IPS-18a (cell line): ENCODE data around the gene KLHL40.

Experiments
- H3K27ac ChIP-seq: one replicate; pipeline ENCODE4 v1.5.1; 2013; ENCODE audit warnings: low read length
- H3K27me3 ChIP-seq: one replicate; pipeline ENCODE4 v1.6.1; 2013; ENCODE audit warnings: mild to moderate bottlenecking, low read length; ENCODE audit not compliant: control insufficient read depth, insufficient read depth
- H3K36me3 ChIP-seq: one replicate; pipeline ENCODE4 v1.6.1; 2013; ENCODE audit warnings: low read depth, low read length; ENCODE audit not compliant: control insufficient read depth
- H3K4me1 ChIP-seq: one replicate; pipeline ENCODE4 v1.6.1; 2013; ENCODE audit warnings: low read depth, low read length; ENCODE audit not compliant: control insufficient read depth
- H3K4me3 ChIP-seq: one replicate; pipeline ENCODE4 v1.5.1; 2013; ENCODE audit warnings: low read length
- H3K9ac ChIP-seq: one replicate; pipeline ENCODE4 v1.6.1; 2013; ENCODE audit warnings: mild to moderate bottlenecking, low read length, moderate library complexity
- H3K9me3 ChIP-seq: one replicate; pipeline ENCODE4 v1.6.1; 2013; ENCODE audit warnings: low read depth, low read length; ENCODE audit not compliant: control insufficient read depth

The KLHL40 gene

GRCh38 chr3:42697289-42698051 is 12.1 kb downstream of the KLHL40 start:
- Histone ChIP-seq H3K27ac (no peak overlapping the region), H3K4me3 (no peak overlapping the region), H3K27me3 (no peaks in the 10 kb centered on the region), H3K4me1 (no peaks in the 10 kb centered on the region), H3K9me3 (no peaks in the 10 kb centered on the region), H3K36me3 (no peaks in the 10 kb centered on the region), H3K9ac (no peak overlapping the region)

GRCh38 chr3:42698216-42698910 is 13.0 kb downstream of the KLHL40 start:
- Histone ChIP-seq H3K4me1 (no peaks in the 10 kb centered on the region), H3K27me3 (no peaks in the 10 kb centered on the region), H3K27ac (no peak overlapping the region), H3K9ac (no peak overlapping the region), H3K9me3 (no peaks in the 10 kb centered on the region), H3K4me3 (no peak overlapping the region), H3K36me3 (no peaks in the 10 kb centered on the region)

GRCh38 chr3:42698911-42699230 is 13.5 kb downstream of the KLHL40 start:
- Histone ChIP-seq H3K4me3 (no peak overlapping the region), H3K27me3 (no peaks in the 10 kb centered on the region), H3K4me1 (no peaks in the 10 kb centered on the region), H3K36me3 (no peaks in the 10 kb centered on the region), H3K9me3 (no peaks in the 10 kb centered on the region), H3K9ac (no peak overlapping the region), H3K27ac (no peak overlapping the region)

- no peaks in the 10 kb centered on the region for H3K36me3 ChIP-seq
- H3K27ac ChIP-seq: no peak overlapping the region
- H3K4me1 ChIP-seq: no peaks in the 10 kb centered on the region
- no peak overlapping the region for H3K9ac ChIP-seq
- H3K4me3 ChIP-seq: no peak overlapping the region
- H3K9me3 ChIP-seq: no peaks in the 10 kb centered on the region
- no peaks in the 10 kb centered on the region for H3K27me3 ChIP-seq
Measured at GRCh38 chr3:42699511-42699971, 14.2 kb downstream of the KLHL40 start.

- Histone ChIP-seq H3K27me3 (no peaks in the 10 kb centered on the region), H3K9me3 (no peaks in the 10 kb centered on the region), H3K4me3 (no peak overlapping the region), H3K9ac (no peak overlapping the region), H3K27ac (no peak overlapping the region), H3K36me3 (no peaks in the 10 kb centered on the region), H3K4me1 (no peaks in the 10 kb centered on the region)
Measured at GRCh38 chr3:42700366-42701288, 15.3 kb downstream of the KLHL40 start.

- Histone ChIP-seq H3K9ac (no peak overlapping the region), H3K4me1 (no peaks in the 10 kb centered on the region), H3K27ac (no peak overlapping the region), H3K36me3 (no peaks in the 10 kb centered on the region), H3K4me3 (no peak overlapping the region), H3K27me3 (no peaks in the 10 kb centered on the region), H3K9me3 (no peaks in the 10 kb centered on the region)
Measured at GRCh38 chr3:42701371-42702065, 16.2 kb downstream of the KLHL40 start.

GRCh38 chr3:42702066-42702951 is 17.0 kb downstream of the KLHL40 start, which contains the start of gene HHATL:
Gene HHATL, minus strand, starts transcription at chr3:42702798. Its CDS starts 1,972 bp downstream, at chr3:42700826.
- Histone ChIP-seq H3K27ac (no peak within 1 kb of the TSS), H3K4me3 (no peak within 1 kb of the TSS), H3K9me3 (no peaks in the 10 kb centered on the region), H3K9ac (no peak within 1 kb of the TSS), H3K4me1 (no peaks in the 10 kb centered on the region), H3K27me3 (no peaks in the 10 kb centered on the region), H3K36me3 (no peaks in the 10 kb centered on the region)

- no peaks in the 10 kb centered on the region for H3K36me3 ChIP-seq
- no peaks in the 10 kb centered on the region for H3K4me1 ChIP-seq
- no peaks in the 10 kb centered on the region for H3K27me3 ChIP-seq
- H3K9me3 ChIP-seq: no peaks in the 10 kb centered on the region
- H3K4me3 ChIP-seq: no peak overlapping the region
- no peak overlapping the region for H3K27ac ChIP-seq
- no peak overlapping the region for H3K9ac ChIP-seq
Measured at GRCh38 chr3:42702982-42703694, 17.8 kb downstream of the KLHL40 start.

- H3K9me3 ChIP-seq: no peaks in the 10 kb centered on the region
- no peak overlapping the region for H3K9ac ChIP-seq
- H3K4me1 ChIP-seq: no peaks in the 10 kb centered on the region
- no peaks in the 10 kb centered on the region for H3K36me3 ChIP-seq
- no peak overlapping the region for H3K4me3 ChIP-seq
- no peak overlapping the region for H3K27ac ChIP-seq
- H3K27me3 ChIP-seq: no peaks in the 10 kb centered on the region
Measured at GRCh38 chr3:42703695-42704025, 18.3 kb downstream of the KLHL40 start.

GRCh38 chr3:42704136-42704841 is 19.0 kb downstream of the KLHL40 start:
- no peaks in the 10 kb centered on the region for H3K4me1 ChIP-seq

More at GRCh38 chr3:42704136-42704841, 19.0 kb downstream of the KLHL40 start:
- Histone ChIP-seq H3K4me3 (no peak overlapping the region), H3K9me3 (no peaks in the 10 kb centered on the region), H3K27me3 (no peaks in the 10 kb centered on the region), H3K9ac (no peak overlapping the region), H3K27ac (no peak overlapping the region), H3K36me3 (no peaks in the 10 kb centered on the region)
